ENCODE data around the gene PRC1.

DNA sequence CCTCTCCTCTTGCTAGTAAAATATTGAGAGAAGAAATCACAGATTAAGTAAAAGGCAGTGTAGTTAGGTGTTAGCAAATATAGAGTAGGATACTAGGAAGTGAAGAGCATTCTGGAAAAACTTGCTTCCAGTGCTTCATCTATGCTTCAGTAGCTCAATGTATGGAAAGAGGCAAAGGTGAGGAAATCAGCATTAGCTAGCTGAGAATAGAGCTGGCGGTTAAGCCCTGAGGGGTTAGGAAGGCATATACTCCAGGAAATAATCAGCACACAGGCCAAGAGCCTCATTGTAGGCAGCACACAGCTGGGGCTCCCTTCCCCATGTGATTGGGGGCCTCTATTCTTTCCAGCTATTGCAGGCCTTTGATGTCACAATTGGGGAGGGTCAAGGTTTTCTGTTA lies 25.9 kb downstream of the PRC1 start:
- TF ChIP-seq, protein P1, sequence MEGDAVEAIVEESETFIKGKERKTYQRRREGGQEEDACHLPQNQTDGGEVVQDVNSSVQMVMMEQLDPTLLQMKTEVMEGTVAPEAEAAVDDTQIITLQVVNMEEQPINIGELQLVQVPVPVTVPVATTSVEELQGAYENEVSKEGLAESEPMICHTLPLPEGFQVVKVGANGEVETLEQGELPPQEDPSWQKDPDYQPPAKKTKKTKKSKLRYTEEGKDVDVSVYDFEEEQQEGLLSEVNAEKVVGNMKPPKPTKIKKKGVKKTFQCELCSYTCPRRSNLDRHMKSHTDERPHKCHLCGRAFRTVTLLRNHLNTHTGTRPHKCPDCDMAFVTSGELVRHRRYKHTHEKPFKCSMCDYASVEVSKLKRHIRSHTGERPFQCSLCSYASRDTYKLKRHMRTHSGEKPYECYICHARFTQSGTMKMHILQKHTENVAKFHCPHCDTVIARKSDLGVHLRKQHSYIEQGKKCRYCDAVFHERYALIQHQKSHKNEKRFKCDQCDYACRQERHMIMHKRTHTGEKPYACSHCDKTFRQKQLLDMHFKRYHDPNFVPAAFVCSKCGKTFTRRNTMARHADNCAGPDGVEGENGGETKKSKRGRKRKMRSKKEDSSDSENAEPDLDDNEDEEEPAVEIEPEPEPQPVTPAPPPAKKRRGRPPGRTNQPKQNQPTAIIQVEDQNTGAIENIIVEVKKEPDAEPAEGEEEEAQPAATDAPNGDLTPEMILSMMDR (IDR thresholded peaks at IDR 0.05): no peak
- no peak for TF ChIP-seq EZH2 (IDR thresholded peaks at IDR 0.05; ENCODE audit: borderline replicate concordance, insufficient read depth, low read depth, low read length, poor library complexity, severe bottlenecking)
